NCI-H187 (cell line): ENCODE results near the gene HNRNPLL.
"Not testable (repeated sequence)": the region's sequence is repeated elsewhere in the genome, so short reads cannot be mapped to it uniquely, and the experiment has no call there.

Source experiments
- DNase-seq, 2 experiments: peaks; one replicate each; lab custom pipeline; 2025; lab: John Stamatoyannopoulos, UW

Gene HNRNPLL

GRCh38 chr2:38619458-38620164 lies 16.9 kb upstream of the HNRNPLL start:
- no peak for DNase-seq

GRCh38 chr2:38617301-38617700 lies 14.6 kb upstream of the HNRNPLL start:
- DNase-seq, result no peak

GRCh38 chr2:38615237-38615636 lies 12.5 kb upstream of the HNRNPLL start:
- no peak for DNase-seq

GRCh38 chr2:38613849-38614213 lies 11.1 kb upstream of the HNRNPLL start:
- no peak for DNase-seq

- DNase-seq, result no peak
Observed at GRCh38 chr2:38613126-38613848, 10.6 kb upstream of the HNRNPLL start.

GRCh38 chr2:38610851-38611801 lies 8.4 kb upstream of the HNRNPLL start:
- no peak for DNase-seq

GRCh38 chr2:38609246-38609645 lies 6.5 kb upstream of the HNRNPLL start:
- not testable (repeated sequence) for DNase-seq

- DNase-seq, result no peak
Observed at GRCh38 chr2:38608755-38609154, 6.0 kb upstream of the HNRNPLL start.

- no peak for DNase-seq
Observed at GRCh38 chr2:38605298-38605830, 2.6 kb upstream of the HNRNPLL start.

GRCh38 chr2:38603402-38604290 lies 918 bp upstream of the HNRNPLL start:
- DNase-seq, result peak; percentile 65 to 84

GRCh38 chr2:38602136-38602731 lies 494 bp downstream of the HNRNPLL start:
- peak in 1 of 2 experiments; percentile 63 for DNase-seq

- DNase-seq, result no peak
Observed at GRCh38 chr2:38601463-38602135, 1.1 kb downstream of the HNRNPLL start.

GRCh38 chr2:38600921-38601455 lies 1.7 kb downstream of the HNRNPLL start:
- no peak for DNase-seq

- DNase-seq, result no peak
Observed at GRCh38 chr2:38600242-38600891, 2.4 kb downstream of the HNRNPLL start.

- no peak for DNase-seq
Observed at GRCh38 chr2:38599706-38600105, 3.0 kb downstream of the HNRNPLL start.

- no peak for DNase-seq
Observed at GRCh38 chr2:38598991-38599295, 3.8 kb downstream of the HNRNPLL start.

GRCh38 chr2:38598200-38598990 lies 4.3 kb downstream of the HNRNPLL start:
- no peak for DNase-seq

GRCh38 chr2:38597115-38597514 lies 5.6 kb downstream of the HNRNPLL start:
- no peak for DNase-seq

GRCh38 chr2:38596229-38596628 lies 6.5 kb downstream of the HNRNPLL start:
- DNase-seq, result no peak
